HG03095 (cell line): ENCODE results near the gene ZNF821.
A peak's percentile ranks its signal among the peaks of the same experiment; 100 is the strongest.
"Not testable (repeated sequence)": the region's sequence is repeated elsewhere in the genome, so short reads cannot be mapped to it uniquely, and the experiment has no call there.

Experiments used
- ATAC-seq: cut with Tn5 transposase; IDR thresholded peaks from one replicate; pipeline ENCODE4 v1.9.1; 2021; ENCODE audit warnings: moderate library complexity; ENCODE audit not compliant: unreplicated experiment

The ZNF821 gene

DNA sequence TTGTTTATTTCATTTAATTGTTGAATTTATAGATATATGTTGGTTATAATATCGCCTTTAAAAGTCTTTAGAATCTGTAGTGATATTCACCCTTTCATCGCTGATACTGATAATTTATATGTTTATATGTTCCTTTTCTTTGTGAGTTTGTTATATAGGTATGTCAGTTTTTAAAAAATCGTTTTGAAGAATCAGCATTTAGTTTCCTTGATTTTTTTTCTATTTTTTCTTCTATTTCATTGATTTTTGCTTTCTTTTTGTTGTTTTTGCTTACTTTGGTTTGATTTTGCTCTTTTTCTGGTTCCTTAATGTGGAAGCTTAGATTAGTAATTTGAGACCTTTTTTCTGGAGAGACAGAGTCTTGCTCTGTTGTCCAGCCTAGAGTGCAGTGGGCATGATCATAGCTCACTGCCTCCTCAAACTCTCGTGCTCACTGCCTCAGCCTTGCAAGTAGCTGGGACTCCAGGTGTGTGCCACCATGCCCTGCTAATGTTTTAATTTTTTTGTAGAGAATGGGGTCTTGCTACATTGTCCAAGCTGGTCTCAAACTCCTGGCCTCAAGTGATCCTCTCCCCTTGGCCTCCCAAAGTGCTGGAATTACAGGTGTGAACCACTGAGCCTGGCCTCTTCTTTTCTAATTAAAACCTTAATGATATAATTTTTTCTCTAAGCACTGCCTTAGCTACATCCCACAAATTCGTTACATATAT, 18.8 kb upstream of the ZNF821 start:
- ATAC-seq = no peak

GRCh38 chr16:71899171-71899570, 15.2 kb upstream of the ZNF821 start:
- no peak for ATAC-seq

DNA sequence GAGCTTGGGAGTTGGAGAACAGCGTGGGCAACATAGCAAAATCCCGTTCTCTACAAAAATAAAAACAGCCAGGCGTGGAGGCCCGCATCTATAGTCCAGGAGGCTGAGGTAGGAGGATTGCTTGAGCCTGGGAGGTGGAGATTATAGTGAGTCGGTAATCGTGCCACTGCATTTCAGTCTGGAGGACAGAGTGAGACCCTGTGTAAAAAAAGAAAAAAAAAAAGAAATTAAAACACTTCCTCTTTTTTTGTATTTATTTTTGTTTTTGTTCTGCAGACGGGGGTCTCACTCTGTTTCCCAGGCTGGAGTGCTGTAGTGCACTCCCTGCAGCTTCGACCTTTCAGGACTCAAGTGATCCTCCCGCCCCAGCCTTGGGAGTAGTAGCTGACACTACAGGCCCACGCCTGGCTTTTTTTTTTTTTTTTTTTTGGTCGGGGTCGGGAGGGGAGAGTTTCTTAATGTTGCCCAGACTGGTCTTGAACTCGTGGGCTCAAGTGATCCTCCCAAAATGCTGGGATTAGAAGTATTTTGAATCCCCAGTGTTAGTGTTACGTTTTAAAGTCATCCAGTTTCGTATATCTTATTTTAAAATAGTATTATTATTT, 12.9 kb upstream of the ZNF821 start:
- no peak for ATAC-seq

GRCh38 chr16:71895679-71896365, 11.8 kb upstream of the ZNF821 start:
- peak; percentile 9 for ATAC-seq

- peak; percentile 74 for ATAC-seq
Measured at GRCh38 chr16:71894921-71895678, 11.1 kb upstream of the ZNF821 start, which contains the start of gene IST1. Gene IST1, plus strand, starts transcription at chr16:71895531. Its CDS starts 20,110 bp downstream, at chr16:71915641.

- ATAC-seq = peak; percentile 15
Measured at GRCh38 chr16:71894229-71894920, 10.4 kb upstream of the ZNF821 start.

DNA sequence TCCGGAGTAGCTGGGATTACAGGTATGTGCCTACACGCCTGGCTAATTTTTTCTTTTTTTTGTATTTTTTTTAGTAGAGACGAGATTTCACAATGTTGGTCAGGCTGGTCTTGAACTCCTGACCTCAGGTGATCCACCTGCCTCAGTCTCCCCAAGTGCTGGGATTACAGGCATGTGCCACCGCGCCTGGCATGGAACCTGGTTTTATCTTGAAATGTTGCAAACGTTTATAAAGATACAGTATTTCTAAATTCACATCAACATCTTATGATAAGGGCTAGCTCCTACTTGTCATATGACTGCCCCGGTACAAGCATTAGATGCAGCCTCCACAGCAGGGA, 9.9 kb upstream of the ZNF821 start:
- ATAC-seq = no peak

GRCh38 chr16:71889147-71889546, 5.2 kb upstream of the ZNF821 start:
- ATAC-seq = no peak

DNA sequence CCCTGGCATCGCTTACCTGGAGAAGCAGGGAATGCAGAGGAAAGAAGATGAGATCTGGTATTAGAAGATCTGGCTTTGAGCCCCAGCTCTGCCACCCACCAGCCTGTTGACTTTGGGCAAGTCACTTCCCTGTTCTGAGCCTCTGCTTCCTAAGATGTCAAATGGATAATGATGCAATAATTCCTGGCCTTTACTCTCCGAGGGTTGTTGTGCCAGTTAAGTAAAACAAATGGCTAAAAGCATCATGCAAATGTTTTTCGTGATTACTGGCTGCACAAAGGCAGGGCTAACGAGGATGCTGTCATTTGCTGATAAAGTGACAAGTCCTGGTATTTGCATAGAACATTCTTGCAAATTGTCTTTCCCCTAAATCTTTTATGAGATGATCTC, 1.3 kb upstream of the ZNF821 start:
- no peak for ATAC-seq

DNA sequence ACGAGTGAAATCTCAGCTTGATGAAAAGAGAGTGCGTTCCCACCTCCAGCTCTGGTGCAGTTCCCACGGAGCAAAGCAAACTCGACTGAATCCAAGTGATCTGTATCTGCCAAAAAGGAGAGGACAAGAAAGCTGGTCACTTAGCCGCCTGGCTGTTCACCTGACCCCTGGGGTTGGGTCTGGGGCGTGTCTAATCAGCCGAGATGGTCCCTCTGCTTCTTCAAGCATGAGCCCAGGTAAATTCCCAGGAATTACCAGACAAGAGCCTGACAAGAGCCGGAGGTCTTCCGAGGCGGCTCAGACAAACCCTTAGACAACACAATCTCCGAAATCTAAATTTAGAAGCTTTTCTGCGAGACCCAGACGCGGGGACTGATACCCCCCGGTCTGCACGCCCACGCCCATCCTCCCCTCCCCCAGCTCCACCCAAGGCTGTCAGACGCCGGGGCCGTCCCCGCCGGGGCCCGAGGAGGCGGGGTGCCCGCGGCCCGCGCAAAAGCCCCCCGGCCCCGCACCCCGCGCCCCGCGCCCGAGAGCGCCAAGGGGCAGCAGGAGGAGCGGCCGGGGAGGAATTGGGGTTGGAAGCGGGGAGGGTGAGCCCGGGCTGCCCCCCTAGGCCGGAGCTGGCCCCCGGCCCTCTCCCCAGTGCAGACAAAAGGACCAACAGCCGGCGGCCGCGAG, 674 bp downstream of the ZNF821 start:
- peak; percentile 46 for ATAC-seq

DNA sequence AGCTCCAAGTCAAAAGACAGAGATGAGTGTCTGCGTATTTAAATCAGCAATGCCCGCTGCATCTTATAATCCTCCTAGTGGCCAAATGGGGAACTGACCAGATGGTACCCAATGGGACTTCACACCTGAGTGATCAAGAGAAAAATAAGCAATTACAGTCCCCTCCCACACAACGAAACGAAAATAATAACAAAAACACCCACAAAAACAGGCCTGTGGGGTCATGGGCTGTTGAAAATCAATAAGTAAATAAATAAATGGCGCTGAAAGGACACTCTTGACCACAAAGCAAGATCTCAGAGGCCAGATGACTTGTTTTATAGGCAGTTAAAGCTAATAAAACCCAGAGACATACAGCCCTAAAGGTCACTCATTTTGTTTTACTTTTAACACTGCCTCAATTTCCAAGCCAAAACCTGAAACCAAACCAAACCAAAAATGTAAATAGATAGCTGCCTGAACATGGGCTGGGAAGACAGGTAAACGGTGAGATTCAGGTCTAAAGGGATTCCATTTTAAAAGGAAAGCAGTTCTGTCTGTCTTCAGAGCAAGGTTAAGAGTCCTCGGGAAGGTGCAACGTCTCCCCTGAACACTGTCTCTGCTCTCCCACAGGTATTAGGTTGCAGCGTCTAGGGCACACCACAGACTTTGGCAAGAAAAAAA, 1.3 kb downstream of the ZNF821 start:
- peak; percentile 37 for ATAC-seq

GRCh38 chr16:71880176-71880575, 3.8 kb downstream of the ZNF821 start:
- ATAC-seq = no peak

DNA sequence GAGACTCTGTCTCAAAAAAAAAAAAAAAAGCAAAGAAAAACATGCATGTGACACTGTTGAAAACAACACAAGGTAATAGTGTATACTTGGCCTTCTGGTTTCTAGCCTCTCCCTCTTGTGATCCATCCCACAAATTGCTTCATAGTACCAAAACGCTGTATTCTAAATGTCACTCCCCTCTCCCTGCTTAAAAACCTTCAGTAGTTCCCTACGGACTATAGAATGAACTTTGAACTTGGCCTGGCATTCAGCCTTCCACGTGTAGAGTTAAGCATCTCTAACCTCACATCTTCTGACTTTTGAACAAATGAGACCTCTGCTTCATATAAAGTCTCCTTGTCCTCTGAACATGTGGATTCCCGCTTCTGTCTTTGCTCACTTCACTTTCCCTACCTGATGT, 5.1 kb downstream of the ZNF821 start:
- no peak for ATAC-seq

DNA sequence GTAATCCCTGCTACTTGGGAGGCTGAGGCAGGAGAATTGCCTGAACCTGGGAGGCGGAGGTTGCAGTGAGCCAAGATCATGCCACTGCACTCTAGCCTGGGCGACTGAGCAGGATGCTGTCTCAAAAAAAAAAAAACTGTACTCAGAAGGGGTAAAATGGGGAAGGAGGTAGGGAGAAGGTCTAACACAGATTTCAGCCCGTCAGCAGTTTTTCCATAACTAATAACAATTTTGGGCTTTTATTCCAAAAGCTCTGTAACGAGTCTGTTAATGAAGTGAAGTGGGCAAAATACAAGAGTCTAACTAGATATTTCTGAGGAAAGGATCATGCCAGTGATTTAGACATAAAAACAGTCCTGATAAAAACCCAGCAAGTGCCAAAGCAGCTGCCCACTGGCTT, 10.8 kb downstream of the ZNF821 start:
- no peak for ATAC-seq

DNA sequence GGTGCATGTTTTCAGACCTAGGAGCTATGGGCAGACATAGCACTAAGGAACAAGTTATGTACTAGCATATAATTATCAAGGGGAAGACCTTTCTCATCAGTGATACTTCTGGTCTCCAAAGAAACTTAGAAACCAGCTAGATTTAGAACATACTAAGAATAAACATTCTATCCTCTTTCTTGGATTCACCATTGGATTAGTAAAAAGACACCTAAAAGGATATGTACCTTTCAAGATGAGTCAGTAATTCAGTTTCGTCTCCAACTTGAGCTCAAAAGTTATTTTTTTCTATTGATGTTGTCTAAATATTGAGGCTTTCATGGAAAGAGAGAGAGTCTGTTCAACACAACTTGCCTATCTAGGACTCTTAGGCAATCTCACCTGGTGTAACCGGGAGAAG, 13.2 kb downstream of the ZNF821 start:
- ATAC-seq = no peak

DNA sequence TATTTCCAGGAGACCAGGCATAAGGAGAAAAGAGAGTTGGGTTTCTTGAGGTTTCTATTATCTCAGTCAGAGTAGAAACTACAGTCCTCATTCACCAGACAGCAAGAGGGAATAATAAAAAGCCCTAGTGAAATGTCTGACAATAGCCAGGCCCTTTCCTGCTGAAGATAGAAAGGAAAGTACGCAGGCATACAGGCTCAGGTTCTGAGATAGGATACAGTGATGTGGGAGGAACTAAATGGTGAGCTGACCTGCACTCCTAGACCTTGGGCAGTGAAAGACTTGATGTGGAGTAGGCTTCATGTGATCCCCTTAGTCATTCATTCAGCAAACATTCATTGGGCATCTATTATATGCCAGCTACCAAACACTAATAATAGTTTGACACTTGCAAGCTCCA, 14.9 kb downstream of the ZNF821 start:
- no peak for ATAC-seq

DNA sequence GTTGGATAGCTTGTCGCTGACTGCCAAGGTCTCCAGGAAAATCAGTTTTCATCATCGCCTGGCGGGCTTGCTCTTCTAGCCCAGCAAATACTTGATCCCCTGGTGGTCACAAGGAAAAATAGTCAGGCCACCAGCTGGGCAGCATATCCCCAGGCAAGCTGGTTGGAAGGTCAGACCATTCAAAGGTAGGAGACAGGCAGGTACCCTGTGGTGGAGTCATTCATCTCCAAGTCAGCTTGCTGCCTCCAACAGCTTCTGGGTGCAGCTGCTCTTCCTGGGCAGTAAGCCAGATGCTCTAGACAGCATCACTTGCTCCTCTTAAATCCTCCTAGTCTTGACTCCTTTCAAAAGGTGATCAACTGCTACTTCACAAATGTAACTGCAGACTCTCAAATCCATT, 16.0 kb downstream of the ZNF821 start:
- no peak for ATAC-seq

DNA sequence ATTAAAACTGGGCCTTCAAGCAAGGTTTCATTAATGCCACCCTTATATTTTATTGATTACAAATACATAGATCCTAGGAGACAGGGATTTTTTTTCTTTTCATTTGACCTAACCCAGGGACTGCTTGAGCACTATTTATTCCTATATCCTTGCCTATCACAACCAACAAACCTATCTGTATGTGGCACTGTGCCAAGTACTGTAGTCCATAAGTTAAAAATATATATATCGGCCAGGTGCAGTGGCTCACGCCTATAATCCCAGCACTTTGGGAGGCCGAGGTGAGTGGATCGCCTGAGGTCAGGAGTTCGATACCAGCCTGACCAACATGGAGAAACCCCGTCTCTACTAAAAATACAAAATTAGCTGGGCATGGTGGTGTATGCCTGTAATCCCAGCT, 16.8 kb downstream of the ZNF821 start:
- ATAC-seq = not testable (repeated sequence)

DNA sequence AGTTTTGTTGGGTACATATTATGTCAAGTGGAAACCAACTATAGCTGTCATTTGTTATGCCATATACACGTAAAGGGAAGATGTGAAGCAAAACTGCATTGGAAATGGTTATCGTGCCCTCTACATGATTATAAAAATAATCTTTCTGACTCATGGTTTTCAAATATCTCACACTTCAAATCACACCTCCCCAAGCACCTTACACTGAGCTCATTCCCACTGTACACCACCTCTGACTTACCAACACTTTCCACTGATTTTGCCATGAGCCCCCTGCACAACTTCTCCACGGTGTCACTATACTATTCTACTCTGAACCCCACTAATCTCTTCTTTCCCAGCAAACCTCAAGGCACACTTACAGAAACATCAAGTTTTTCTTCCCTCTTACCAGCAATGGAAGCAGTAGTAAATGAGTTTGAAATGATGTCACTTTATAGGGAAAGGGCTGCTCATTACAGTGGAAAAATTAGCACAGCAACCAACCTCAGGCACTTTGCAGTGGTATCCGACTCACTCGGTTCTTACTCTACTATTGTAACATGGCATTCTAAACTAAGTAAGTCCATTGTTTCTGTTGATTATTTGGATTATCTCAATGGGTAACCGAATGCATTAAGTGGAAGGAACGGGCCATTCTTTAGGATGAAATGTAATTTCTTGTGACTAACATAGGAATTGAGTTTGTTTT, 18.7 kb downstream of the ZNF821 start:
- no peak for ATAC-seq
